ENCODE results near the gene PCSK5.

DNA sequence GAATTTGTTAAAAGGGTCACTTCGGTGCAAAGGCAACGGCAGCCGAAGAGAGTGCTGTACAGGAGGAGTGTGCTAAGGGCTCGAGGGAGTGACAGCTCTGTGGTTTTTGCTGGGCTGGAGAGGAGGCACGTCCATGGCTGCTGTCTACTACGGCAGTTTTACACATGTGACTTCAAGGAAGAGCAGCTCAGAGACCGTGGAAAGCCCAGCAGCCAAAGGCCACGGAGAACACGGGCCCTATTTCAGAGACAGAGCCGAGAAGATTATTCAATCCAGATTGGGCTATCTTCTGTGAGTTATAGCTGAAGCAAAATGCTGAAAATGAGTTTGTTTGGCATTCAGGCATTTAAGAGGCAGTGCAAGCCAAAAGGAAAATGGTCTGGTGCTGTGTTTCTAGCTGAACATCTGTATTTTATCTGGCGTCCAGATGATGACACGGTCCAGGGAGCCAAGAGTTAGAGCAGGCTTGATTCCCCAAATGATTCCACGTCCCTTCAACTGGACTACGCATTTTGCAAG lies 407.3 kb downstream of the PCSK5 start:
- TF ChIP-seq, protein P1, sequence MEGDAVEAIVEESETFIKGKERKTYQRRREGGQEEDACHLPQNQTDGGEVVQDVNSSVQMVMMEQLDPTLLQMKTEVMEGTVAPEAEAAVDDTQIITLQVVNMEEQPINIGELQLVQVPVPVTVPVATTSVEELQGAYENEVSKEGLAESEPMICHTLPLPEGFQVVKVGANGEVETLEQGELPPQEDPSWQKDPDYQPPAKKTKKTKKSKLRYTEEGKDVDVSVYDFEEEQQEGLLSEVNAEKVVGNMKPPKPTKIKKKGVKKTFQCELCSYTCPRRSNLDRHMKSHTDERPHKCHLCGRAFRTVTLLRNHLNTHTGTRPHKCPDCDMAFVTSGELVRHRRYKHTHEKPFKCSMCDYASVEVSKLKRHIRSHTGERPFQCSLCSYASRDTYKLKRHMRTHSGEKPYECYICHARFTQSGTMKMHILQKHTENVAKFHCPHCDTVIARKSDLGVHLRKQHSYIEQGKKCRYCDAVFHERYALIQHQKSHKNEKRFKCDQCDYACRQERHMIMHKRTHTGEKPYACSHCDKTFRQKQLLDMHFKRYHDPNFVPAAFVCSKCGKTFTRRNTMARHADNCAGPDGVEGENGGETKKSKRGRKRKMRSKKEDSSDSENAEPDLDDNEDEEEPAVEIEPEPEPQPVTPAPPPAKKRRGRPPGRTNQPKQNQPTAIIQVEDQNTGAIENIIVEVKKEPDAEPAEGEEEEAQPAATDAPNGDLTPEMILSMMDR (IDR thresholded peaks at IDR 0.05): no peak
- no peak for TF ChIP-seq POLR2A (IDR thresholded peaks at IDR 0.05)
